DOHH2 (cell line): ENCODE results near the gene EPGN.

ENCODE experiments used
- H3F3A ChIP-seq: fragments of 200-600 bp; sonication (generic), shearing (Covaris generic); 2 replicates; pipeline ENCODE4 v1.6.0; 2016; ENCODE audit warnings: antibody characterized with exemption, mild to moderate bottlenecking; ENCODE audit not compliant: control insufficient read depth, insufficient read depth
- H3K27ac ChIP-seq: fragments of 200-600 bp; sonication (generic); 2 replicates; pipeline ENCODE4 v1.5.1; 2014; ENCODE audit warnings: low read depth, mild to moderate bottlenecking, low read length, moderate library complexity
- H3K27me3 ChIP-seq: fragments of 200-600 bp; sonication (generic); 2 replicates; pipeline ENCODE4 v1.6.1; 2014; ENCODE audit warnings: mild to moderate bottlenecking, low read length, mixed read lengths; ENCODE audit not compliant: control insufficient read depth
- H3K36me3 ChIP-seq: fragments of 200-600 bp; sonication (generic); 2 replicates; pipeline ENCODE4 v1.6.1; 2014; ENCODE audit warnings: mild to moderate bottlenecking, low read length, moderate library complexity, mixed read lengths; ENCODE audit not compliant: control insufficient read depth
- H3K4me1 ChIP-seq: fragments of 200-600 bp; sonication (generic); 2 replicates; pipeline ENCODE4 v1.6.1; 2014; ENCODE audit warnings: mild to moderate bottlenecking, low read length, mixed read lengths; ENCODE audit not compliant: control insufficient read depth
- H3K4me2 ChIP-seq: fragments of 200-600 bp; sonication (generic); 2 replicates; pipeline ENCODE4 v1.6.0; 2014; ENCODE audit warnings: mild to moderate bottlenecking, low read length, moderate library complexity
- H3K4me3 ChIP-seq: fragments of 200-600 bp; sonication (generic); 2 replicates; pipeline ENCODE4 v1.5.1; 2014; ENCODE audit warnings: mild to moderate bottlenecking, low read length, mixed read lengths
- H3K79me2 ChIP-seq: fragments of 200-600 bp; sonication (generic); 2 replicates; pipeline ENCODE4 v1.6.1; 2014; ENCODE audit warnings: mild to moderate bottlenecking, low read length, mixed read lengths; ENCODE audit not compliant: control insufficient read depth
- H3K9me2 ChIP-seq: fragments of 200-600 bp; sonication (generic); replicated peaks from 2 replicates; pipeline ENCODE4 v1.6.1; 2014; ENCODE audit warnings: mild to moderate bottlenecking, low read length, mixed read lengths; ENCODE audit not compliant: control insufficient read depth
- H3K9me3 ChIP-seq: fragments of 200-600 bp; sonication (generic); 2 replicates; pipeline ENCODE4 v1.6.1; 2014; ENCODE audit warnings: antibody characterized with exemption, low read length, mixed read lengths; ENCODE audit not compliant: control insufficient read depth, insufficient read depth
- H4K20me1 ChIP-seq: fragments of 200-600 bp; sonication (generic); 2 replicates; pipeline ENCODE4 v1.6.0; 2014; ENCODE audit warnings: low read depth, mild to moderate bottlenecking, antibody characterized with exemption, low read length, moderate library complexity; ENCODE audit not compliant: control insufficient read depth, insufficient read depth
- EZH2phosphoT487 ChIP-seq: fragments of 200-600 bp; sonication (generic); IDR thresholded peaks from 2 replicates; pipeline ENCODE4 v1.6.1; 2017; ENCODE audit warnings: borderline replicate concordance, mild to moderate bottlenecking, antibody characterized with exemption, low read length, moderate library complexity, mixed read lengths
- TF ChIP-seq, protein P1 (sequence below): fragments of 200-600 bp; sonication (generic); IDR thresholded peaks from one replicate; pipeline ENCODE4 v1.5.1; 2014; ENCODE audit warnings: antibody characterized with exemption, mild to moderate bottlenecking, low read depth, low read length; ENCODE audit not compliant: poor library complexity, severe bottlenecking

EPGN gene

GRCh38 chr4:74287791-74288190, 20.5 kb upstream of the EPGN start:
- H3K4me1 ChIP-seq = no peaks in the 10 kb centered on the region
- no peaks in the 10 kb centered on the region for H3K27me3 ChIP-seq
- no peaks in the 10 kb centered on the region for H3K9me2 ChIP-seq
- no peaks in the 10 kb centered on the region for H4K20me1 ChIP-seq
- TF ChIP-seq EZH2phosphoT487 = no peak
- TF ChIP-seq, protein P1, sequence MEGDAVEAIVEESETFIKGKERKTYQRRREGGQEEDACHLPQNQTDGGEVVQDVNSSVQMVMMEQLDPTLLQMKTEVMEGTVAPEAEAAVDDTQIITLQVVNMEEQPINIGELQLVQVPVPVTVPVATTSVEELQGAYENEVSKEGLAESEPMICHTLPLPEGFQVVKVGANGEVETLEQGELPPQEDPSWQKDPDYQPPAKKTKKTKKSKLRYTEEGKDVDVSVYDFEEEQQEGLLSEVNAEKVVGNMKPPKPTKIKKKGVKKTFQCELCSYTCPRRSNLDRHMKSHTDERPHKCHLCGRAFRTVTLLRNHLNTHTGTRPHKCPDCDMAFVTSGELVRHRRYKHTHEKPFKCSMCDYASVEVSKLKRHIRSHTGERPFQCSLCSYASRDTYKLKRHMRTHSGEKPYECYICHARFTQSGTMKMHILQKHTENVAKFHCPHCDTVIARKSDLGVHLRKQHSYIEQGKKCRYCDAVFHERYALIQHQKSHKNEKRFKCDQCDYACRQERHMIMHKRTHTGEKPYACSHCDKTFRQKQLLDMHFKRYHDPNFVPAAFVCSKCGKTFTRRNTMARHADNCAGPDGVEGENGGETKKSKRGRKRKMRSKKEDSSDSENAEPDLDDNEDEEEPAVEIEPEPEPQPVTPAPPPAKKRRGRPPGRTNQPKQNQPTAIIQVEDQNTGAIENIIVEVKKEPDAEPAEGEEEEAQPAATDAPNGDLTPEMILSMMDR = no peak
- no peak overlapping the region for H3K27ac ChIP-seq
- no peaks in the 10 kb centered on the region for H3K36me3 ChIP-seq
- H3K4me3 ChIP-seq = no peak overlapping the region
- H3K4me2 ChIP-seq = no peak overlapping the region
- no peaks in the 10 kb centered on the region for H3K79me2 ChIP-seq
- H3F3A ChIP-seq = no peaks in the 10 kb centered on the region
- H3K9me3 ChIP-seq = no peaks in the 10 kb centered on the region

DNA sequence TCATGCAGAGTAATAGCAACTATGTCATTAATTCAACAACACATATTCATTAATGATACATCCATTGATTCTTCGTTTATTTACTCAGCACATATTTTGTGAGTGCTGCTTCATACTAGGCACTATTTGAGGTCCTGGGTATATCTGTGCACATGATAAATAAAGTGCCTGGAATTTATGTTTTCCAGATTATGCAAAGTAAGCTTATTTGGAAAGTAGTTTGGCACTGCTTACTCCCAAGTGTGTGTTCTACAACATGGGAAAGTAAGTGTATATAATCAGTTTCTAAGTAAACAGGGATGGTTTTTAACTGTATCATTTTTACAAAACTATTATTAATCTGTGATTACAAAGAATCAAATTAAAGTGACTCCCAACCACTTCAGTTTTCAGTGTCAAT, 16.8 kb upstream of the EPGN start:
- TF ChIP-seq EZH2phosphoT487 = no peak
- TF ChIP-seq, protein P1 = no peak
- Histone ChIP-seq H4K20me1 (no peaks in the 10 kb centered on the region), H3K4me2 (no peak overlapping the region), H3K79me2 (no peaks in the 10 kb centered on the region), H3K27me3 (no peaks in the 10 kb centered on the region), H3K4me1 (no peaks in the 10 kb centered on the region), H3F3A (no peaks in the 10 kb centered on the region), H3K9me2 (no peaks in the 10 kb centered on the region), H3K4me3 (no peak overlapping the region), H3K9me3 (no peaks in the 10 kb centered on the region), H3K27ac (no peak overlapping the region), H3K36me3 (no peaks in the 10 kb centered on the region)

DNA sequence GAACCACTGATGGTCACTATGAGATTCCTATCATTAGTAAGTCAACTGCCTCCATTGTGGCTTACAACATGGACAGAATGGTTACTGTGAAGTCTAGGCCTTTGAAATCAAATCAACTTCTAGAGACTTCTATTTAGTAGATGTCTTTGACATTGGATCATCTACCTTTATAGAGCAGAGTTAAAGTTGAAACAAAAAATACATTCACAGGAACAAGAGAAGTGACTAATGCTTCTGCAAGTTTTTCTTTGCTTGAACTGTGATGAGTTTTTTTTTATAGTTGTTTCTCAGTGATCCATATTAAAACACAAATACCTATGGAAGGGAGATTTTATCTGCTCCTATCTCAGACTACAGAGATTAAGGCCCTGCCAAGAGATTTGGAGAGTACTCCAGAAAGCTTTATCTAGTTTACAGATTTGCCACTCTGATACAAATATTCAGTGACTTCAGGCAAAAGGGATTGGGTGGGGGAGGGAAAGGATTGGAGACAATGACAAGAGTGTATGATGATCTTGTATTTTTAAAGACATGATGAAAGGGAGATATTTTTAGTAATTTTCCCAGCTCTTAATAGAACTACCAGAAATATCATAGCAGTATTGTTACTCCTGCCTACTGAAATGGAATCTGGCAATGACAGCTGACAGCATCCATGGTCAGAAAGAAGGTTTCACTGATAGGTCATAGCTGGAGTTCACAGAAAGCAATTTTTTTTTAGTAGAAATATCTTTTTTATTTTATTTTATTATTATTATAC, 16.0 kb upstream of the EPGN start:
- peaks cover 3% of the 10 kb centered on the region for H3K4me1 ChIP-seq
- H3K9me3 ChIP-seq = no peaks in the 10 kb centered on the region
- no peaks in the 10 kb centered on the region for H3F3A ChIP-seq
- TF ChIP-seq, protein P1 = no peak
- no peak for TF ChIP-seq EZH2phosphoT487
- no peaks in the 10 kb centered on the region for H3K36me3 ChIP-seq
- H3K4me2 ChIP-seq = no peak overlapping the region
- no peak overlapping the region for H3K27ac ChIP-seq
- H3K79me2 ChIP-seq = no peaks in the 10 kb centered on the region
- H4K20me1 ChIP-seq = no peaks in the 10 kb centered on the region
- no peaks in the 10 kb centered on the region for H3K9me2 ChIP-seq
- H3K4me3 ChIP-seq = no peak overlapping the region
- no peaks in the 10 kb centered on the region for H3K27me3 ChIP-seq
